ENCODE data around the gene RAPSN. TPM values are rescaled to one million over a fixed set of nuclear protein-coding genes. Genes with fewer than 3 reads are reported as not detected.

RAPSN gene
- polyA plus RNA-seq, 3 donors = 1.2 TPM; not detected in 2

GRCh38 chr11:47449541-47449940, 605 bp upstream of the RAPSN start:
- intact Hi-C loops (cut with micrococcal nuclease) = no loop called here
- Histone ChIP-seq H3K36me3 (replicated peaks in 1 of 2; ENCODE audit: control insufficient read depth in 1 of 2, insufficient read depth in 2 of 2, low read length in 2 of 2) (no peaks in the 10 kb centered on the region), H3K79me2 (ENCODE audit: insufficient read depth, low read length) (no peaks in the 10 kb centered on the region), H4K20me1 (ENCODE audit: insufficient read depth, low read length) (no peaks in the 10 kb centered on the region), H3K4me2 (replicated peaks; ENCODE audit: extremely low read depth, low read length, poor library complexity, severe bottlenecking) (no peak overlapping the region), H3K27me3 (ENCODE audit: control insufficient read depth in 2 of 2, insufficient read depth in 2 of 2, low read length in 2 of 2) (no peaks in the 10 kb centered on the region), H2AFZ (ENCODE audit: insufficient read depth, low read depth, low read length, poor library complexity, severe bottlenecking) (no peak overlapping the region), H3K9ac (ENCODE audit: insufficient read depth, low read length, poor library complexity, severe bottlenecking) (no peak overlapping the region), H3K4me3 (replicated peaks in 1 of 3; ENCODE audit: low read depth in 2 of 3, low read length in 3 of 3) (no peak overlapping the region), H3K27ac (ENCODE audit: low read depth in 1 of 2, low read length in 2 of 2) (no peak overlapping the region), H3K4me1 (ENCODE audit: control insufficient read depth in 1 of 2, insufficient read depth in 2 of 2, low read length in 2 of 2) (no peaks in the 10 kb centered on the region), H3K9me3 (replicated peaks in 1 of 2; ENCODE audit: control insufficient read depth in 1 of 2, insufficient read depth in 1 of 2, low read length in 2 of 2) (no peaks in the 10 kb centered on the region)
- TF ChIP-seq CTCF (IDR thresholded peaks at IDR 0.05) = no peak
- WGBS (ENCODE audit: insufficient coverage) = 84% methylated on average over 6 of the region's 8 CpGs
- Mint-ChIP-seq H3K36me3 (peaks cover 0 to 2% of the 10 kb centered on the region in 2 donors), H3K27ac (no peak overlapping the region), H3K4me1 (peaks cover 5% of the 10 kb centered on the region), H3K9me3 (peaks cover 0 to 10% (median 3%) of the 10 kb centered on the region in 7 donors), H3K27me3 (ENCODE audit: low read depth in 3 of 3) (peaks cover 0 to 2% (median 0%) of the 10 kb centered on the region in 3 donors), H3K4me3 (no peak overlapping the region)
- no peak for DNase-seq

- Histone ChIP-seq H3K9me3 (replicated peaks in 1 of 2; ENCODE audit: control insufficient read depth in 1 of 2, insufficient read depth in 1 of 2, low read length in 2 of 2) (no peaks in the 10 kb centered on the region), H3K4me2 (replicated peaks; ENCODE audit: extremely low read depth, low read length, poor library complexity, severe bottlenecking) (no peak overlapping the region), H3K9ac (ENCODE audit: insufficient read depth, low read length, poor library complexity, severe bottlenecking) (no peak overlapping the region), H4K20me1 (ENCODE audit: insufficient read depth, low read length) (no peaks in the 10 kb centered on the region), H3K4me3 (replicated peaks in 1 of 3; ENCODE audit: low read depth in 2 of 3, low read length in 3 of 3) (no peak overlapping the region), H3K79me2 (ENCODE audit: insufficient read depth, low read length) (no peaks in the 10 kb centered on the region), H3K27ac (ENCODE audit: low read depth in 1 of 2, low read length in 2 of 2) (no peak overlapping the region), H3K4me1 (ENCODE audit: control insufficient read depth in 1 of 2, insufficient read depth in 2 of 2, low read length in 2 of 2) (no peaks in the 10 kb centered on the region), H3K36me3 (replicated peaks in 1 of 2; ENCODE audit: control insufficient read depth in 1 of 2, insufficient read depth in 2 of 2, low read length in 2 of 2) (no peaks in the 10 kb centered on the region), H2AFZ (ENCODE audit: insufficient read depth, low read depth, low read length, poor library complexity, severe bottlenecking) (no peak overlapping the region), H3K27me3 (ENCODE audit: control insufficient read depth in 2 of 2, insufficient read depth in 2 of 2, low read length in 2 of 2) (no peaks in the 10 kb centered on the region)
- intact Hi-C loops (cut with micrococcal nuclease) = no loop called here
- no peak for DNase-seq
- H3K36me3 Mint-ChIP-seq = no peaks in the 10 kb centered on the region
- no peaks in the 10 kb centered on the region for H3K4me1 Mint-ChIP-seq
- peaks cover 0 to 2% (median 0%) of the 10 kb centered on the region in 3 donors for H3K27me3 Mint-ChIP-seq (ENCODE audit: low read depth in 3 of 3)
- no peak overlapping the region for H3K4me3 Mint-ChIP-seq
- WGBS (ENCODE audit: insufficient coverage) = 92% methylated on average over 12 of the region's 12 CpGs
- peaks cover 0 to 1% (median 0%) of the 10 kb centered on the region in 7 donors for H3K9me3 Mint-ChIP-seq
- no peak for TF ChIP-seq CTCF (IDR thresholded peaks at IDR 0.05)
- H3K27ac Mint-ChIP-seq = no peak overlapping the region
These were observed 1.0 kb downstream of the RAPSN start for GRCh38 chr11:47447906-47448305.
